Parathyroid adenoma (tissue), 2 donors: ENCODE data around the gene TTYH2.

ENCODE experiments used
- H2AFZ ChIP-seq: fragments of 300-600 bp; sonication (generic); one replicate; pipeline ENCODE4 v1.7.0; 2017; ENCODE audit warnings: antibody characterized with exemption, mild to moderate bottlenecking
- H3K27ac ChIP-seq: fragments of 300-600 bp; sonication (generic); one replicate; pipeline ENCODE4 v1.7.0; 2017
- H3K27me3 ChIP-seq: fragments of 300-600 bp; sonication (generic); one replicate; pipeline ENCODE4 v1.7.0; 2017; ENCODE audit warnings: low read length; ENCODE audit not compliant: control insufficient read depth, insufficient read depth
- H3K36me3 ChIP-seq: fragments of 300-600 bp; sonication (generic); one replicate; pipeline ENCODE4 v1.7.0; 2017; ENCODE audit warnings: low read length; ENCODE audit not compliant: control insufficient read depth, insufficient read depth
- H3K4me1 ChIP-seq: fragments of 300-600 bp; sonication (generic); one replicate; pipeline ENCODE4 v1.7.0; 2017; ENCODE audit warnings: control low read depth
- H3K4me2 ChIP-seq: fragments of 300-600 bp; sonication (generic); one replicate; pipeline ENCODE4 v1.7.0; 2017; ENCODE audit warnings: low read length
- H3K4me3 ChIP-seq: fragments of 300-600 bp; sonication (generic); one replicate; pipeline ENCODE4 v1.7.0; 2017; ENCODE audit warnings: low read depth, low read length
- H3K79me2 ChIP-seq: fragments of 300-600 bp; sonication (generic); one replicate; pipeline ENCODE4 v1.7.0; 2017; ENCODE audit warnings: control low read depth
- H3K9ac ChIP-seq: fragments of 300-600 bp; sonication (generic); one replicate; pipeline ENCODE4 v1.7.0; 2017; ENCODE audit warnings: mild to moderate bottlenecking
- H3K9me3 ChIP-seq: fragments of 300-600 bp; sonication (generic); one replicate; pipeline ENCODE4 v1.7.0; 2017; ENCODE audit warnings: low read length; ENCODE audit not compliant: control insufficient read depth
- TF ChIP-seq, protein P1 (sequence below): fragments of 300-600 bp; sonication (generic); IDR thresholded peaks from one replicate; pipeline ENCODE4 v1.7.0; 2017; ENCODE audit warnings: antibody characterized with exemption, mild to moderate bottlenecking
- donor health status: primary hyperparathyroidism.

The TTYH2 gene

DNA sequence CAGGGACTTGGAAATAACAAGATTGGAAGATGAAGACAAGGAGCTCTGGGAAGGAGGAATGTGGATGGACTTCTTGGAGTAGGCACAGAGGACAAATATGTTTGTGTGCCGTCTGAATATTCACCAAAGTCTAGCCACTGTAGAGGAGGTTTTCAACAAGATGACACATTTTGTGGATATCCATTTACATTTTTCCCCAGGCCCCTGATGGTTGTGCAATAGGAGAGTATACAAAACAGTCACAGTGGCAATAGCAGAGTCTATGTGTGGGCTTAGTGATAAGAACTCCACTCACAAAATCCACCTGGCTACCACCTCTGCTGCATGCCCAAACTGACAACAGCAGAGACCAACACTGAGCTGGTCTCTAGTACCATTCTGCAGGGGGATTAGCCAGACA is 42.4 kb upstream of the TTYH2 start:
- H2AFZ ChIP-seq: no peak overlapping the region
- H3K4me3 ChIP-seq: no peak overlapping the region
- H3K9me3 ChIP-seq: no peaks in the 10 kb centered on the region
- H3K36me3 ChIP-seq: no peaks in the 10 kb centered on the region
- H3K4me1 ChIP-seq: no peaks in the 10 kb centered on the region
- TF ChIP-seq, protein P1, sequence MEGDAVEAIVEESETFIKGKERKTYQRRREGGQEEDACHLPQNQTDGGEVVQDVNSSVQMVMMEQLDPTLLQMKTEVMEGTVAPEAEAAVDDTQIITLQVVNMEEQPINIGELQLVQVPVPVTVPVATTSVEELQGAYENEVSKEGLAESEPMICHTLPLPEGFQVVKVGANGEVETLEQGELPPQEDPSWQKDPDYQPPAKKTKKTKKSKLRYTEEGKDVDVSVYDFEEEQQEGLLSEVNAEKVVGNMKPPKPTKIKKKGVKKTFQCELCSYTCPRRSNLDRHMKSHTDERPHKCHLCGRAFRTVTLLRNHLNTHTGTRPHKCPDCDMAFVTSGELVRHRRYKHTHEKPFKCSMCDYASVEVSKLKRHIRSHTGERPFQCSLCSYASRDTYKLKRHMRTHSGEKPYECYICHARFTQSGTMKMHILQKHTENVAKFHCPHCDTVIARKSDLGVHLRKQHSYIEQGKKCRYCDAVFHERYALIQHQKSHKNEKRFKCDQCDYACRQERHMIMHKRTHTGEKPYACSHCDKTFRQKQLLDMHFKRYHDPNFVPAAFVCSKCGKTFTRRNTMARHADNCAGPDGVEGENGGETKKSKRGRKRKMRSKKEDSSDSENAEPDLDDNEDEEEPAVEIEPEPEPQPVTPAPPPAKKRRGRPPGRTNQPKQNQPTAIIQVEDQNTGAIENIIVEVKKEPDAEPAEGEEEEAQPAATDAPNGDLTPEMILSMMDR: no peak
- H3K79me2 ChIP-seq: no peaks in the 10 kb centered on the region
- H3K9ac ChIP-seq: no peak overlapping the region
- H3K4me2 ChIP-seq: no peak overlapping the region
- H3K27ac ChIP-seq: no peak overlapping the region
- H3K27me3 ChIP-seq: no peaks in the 10 kb centered on the region

DNA sequence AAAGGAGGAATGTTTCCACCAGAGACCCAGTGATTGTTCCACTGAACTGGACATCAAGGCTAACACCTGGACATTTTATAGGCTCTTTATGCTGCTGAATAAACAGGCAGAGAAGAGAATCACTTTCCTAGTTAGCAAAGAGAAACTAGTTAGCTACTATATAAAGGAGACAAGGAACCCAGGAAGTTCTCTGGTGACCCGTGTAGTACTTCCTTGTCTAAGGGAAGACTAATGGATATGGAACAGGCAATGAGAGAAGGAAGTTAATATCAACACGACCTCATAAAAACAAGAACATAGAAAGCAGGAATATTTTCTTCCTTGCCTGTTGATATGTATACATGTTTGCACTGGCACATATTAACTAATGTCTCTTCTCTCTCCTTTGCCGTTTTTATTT is 40.7 kb upstream of the TTYH2 start:
- no peaks in the 10 kb centered on the region for H3K36me3 ChIP-seq
- no peak overlapping the region for H3K27ac ChIP-seq
- no peak overlapping the region for H3K4me3 ChIP-seq
- TF ChIP-seq, protein P1: no peak
- no peaks in the 10 kb centered on the region for H3K27me3 ChIP-seq
- H3K79me2 ChIP-seq: no peaks in the 10 kb centered on the region
- no peak overlapping the region for H2AFZ ChIP-seq
- no peak overlapping the region for H3K9ac ChIP-seq
- H3K4me2 ChIP-seq: no peak overlapping the region
- no peaks in the 10 kb centered on the region for H3K4me1 ChIP-seq
- no peaks in the 10 kb centered on the region for H3K9me3 ChIP-seq

DNA sequence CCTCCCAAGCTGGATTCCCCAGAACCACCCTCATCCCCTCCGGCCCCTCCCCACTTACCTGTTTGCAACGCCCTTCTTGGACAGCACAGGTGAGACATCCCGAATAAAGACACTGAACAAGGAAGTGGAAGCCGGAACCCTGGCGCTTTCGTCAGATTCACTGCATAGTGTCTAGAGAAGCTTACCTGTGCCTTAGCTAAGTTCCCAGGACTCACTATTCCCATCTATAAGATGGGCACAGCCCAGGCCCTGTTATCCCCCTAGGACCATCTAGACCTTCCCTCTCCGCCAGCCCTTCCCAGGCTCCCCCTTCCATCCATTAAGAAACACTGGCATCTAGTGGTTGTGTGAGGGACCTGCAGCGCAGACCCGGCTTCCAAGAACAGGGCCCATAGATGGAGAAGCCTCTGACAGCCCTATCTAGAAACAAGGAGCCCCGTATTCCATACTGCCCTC is 36.8 kb upstream of the TTYH2 start:
- H3K4me1 ChIP-seq: no peaks in the 10 kb centered on the region
- H3K36me3 ChIP-seq: no peaks in the 10 kb centered on the region
- TF ChIP-seq, protein P1: peak; percentile 69
- H3K27ac ChIP-seq: no peak overlapping the region
- H3K4me2 ChIP-seq: no peak overlapping the region
- no peak overlapping the region for H3K4me3 ChIP-seq
- H3K9ac ChIP-seq: no peak overlapping the region
- no peaks in the 10 kb centered on the region for H3K79me2 ChIP-seq
- no peaks in the 10 kb centered on the region for H3K9me3 ChIP-seq
- no peaks in the 10 kb centered on the region for H3K27me3 ChIP-seq
- no peak overlapping the region for H2AFZ ChIP-seq

DNA sequence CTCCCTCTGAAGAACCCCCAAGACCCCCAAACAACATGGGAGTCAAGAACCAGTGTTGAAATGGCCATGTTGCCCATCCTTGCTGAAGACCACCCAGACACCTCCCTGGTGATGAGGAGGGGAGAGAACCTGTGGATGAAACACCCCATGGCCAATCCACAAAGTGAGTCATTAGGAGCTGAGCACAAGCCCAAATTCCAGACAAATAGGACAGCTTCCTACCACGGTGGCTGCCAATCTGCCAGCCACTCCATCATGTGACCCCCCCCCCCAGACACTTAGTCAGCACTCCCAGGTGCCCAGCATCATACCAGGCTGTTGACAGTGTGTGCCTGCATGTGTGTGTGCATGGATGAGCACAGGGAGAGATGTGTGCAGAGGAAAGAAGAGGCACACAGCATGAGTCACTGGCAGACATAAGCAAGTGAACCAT is 36.3 kb upstream of the TTYH2 start:
- H3K27me3 ChIP-seq: no peaks in the 10 kb centered on the region
- no peaks in the 10 kb centered on the region for H3K79me2 ChIP-seq
- H3K4me1 ChIP-seq: no peaks in the 10 kb centered on the region
- H3K27ac ChIP-seq: no peak overlapping the region
- H3K4me2 ChIP-seq: no peak overlapping the region
- no peak overlapping the region for H3K4me3 ChIP-seq
- no peaks in the 10 kb centered on the region for H3K36me3 ChIP-seq
- H3K9me3 ChIP-seq: no peaks in the 10 kb centered on the region
- no peak overlapping the region for H3K9ac ChIP-seq
- no peak overlapping the region for H2AFZ ChIP-seq
- TF ChIP-seq, protein P1: no peak

DNA sequence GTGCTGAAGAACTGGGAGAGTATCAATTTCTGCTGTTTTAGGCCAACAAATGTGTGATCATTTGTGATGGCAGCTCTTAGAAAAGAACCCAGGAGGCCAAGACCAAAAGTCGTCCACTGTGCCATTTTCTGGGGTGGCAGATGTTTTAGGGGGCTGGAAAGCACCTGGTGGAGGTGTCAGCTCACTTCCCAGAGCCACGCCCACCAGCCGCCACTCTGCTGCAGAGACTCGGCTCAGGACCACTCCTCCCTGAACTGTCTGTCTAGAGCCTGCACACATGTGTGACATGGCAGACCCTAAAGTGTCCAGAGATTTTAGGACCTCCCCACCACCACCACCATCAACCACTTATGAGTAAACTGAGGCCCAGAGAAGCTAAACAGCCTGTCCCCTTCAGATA is 33.8 kb upstream of the TTYH2 start:
- H3K9me3 ChIP-seq: no peaks in the 10 kb centered on the region
- no peak overlapping the region for H3K4me3 ChIP-seq
- no peak overlapping the region for H3K9ac ChIP-seq
- H3K27me3 ChIP-seq: no peaks in the 10 kb centered on the region
- TF ChIP-seq, protein P1: no peak
- H3K79me2 ChIP-seq: no peaks in the 10 kb centered on the region
- no peak overlapping the region for H3K27ac ChIP-seq
- no peak overlapping the region for H3K4me2 ChIP-seq
- H3K4me1 ChIP-seq: no peaks in the 10 kb centered on the region
- no peaks in the 10 kb centered on the region for H3K36me3 ChIP-seq
- no peak overlapping the region for H2AFZ ChIP-seq
